Sigmoid colon (tissue), 4 donors: Measurements from ENCODE around the gene ACR.

Source experiments
- CTCF ChIP-seq, 4 experiments: fragments of 450-650 bp in 3 of 4; fragments of 200-600 bp in 1 of 4; IDR thresholded peaks; one replicate each; pipeline ENCODE4 v1.5.1; 2016 to 2019; ENCODE audit warnings: antibody characterized with exemption in 4 of 4, mild to moderate bottlenecking in 3 of 4, moderate library complexity in 2 of 4
- EP300 ChIP-seq, 4 donors: sonication (generic); formaldehyde crosslinking; IDR thresholded peaks; one replicate each; pipeline ENCODE4 v1.6.1; 2017; ENCODE audit warnings: antibody characterized with exemption in 4 of 4
- POLR2A ChIP-seq, 2 donors: fragments of 450-650 bp; IDR thresholded peaks; one replicate each; pipeline ENCODE4 v1.6.1; 2016; ENCODE audit warnings: antibody characterized with exemption in 2 of 2, mild to moderate bottlenecking in 2 of 2, moderate library complexity in 2 of 2
- POLR2AphosphoS5 ChIP-seq, 4 donors: sonication (generic); formaldehyde crosslinking; IDR thresholded peaks; one replicate each; pipeline ENCODE4 v1.6.1; 2017; ENCODE audit warnings: antibody characterized with exemption in 4 of 4

- no peak for TF ChIP-seq POLR2A (IDR thresholded peaks at IDR 0.05)
- TF ChIP-seq CTCF (IDR thresholded peaks at IDR 0.05) = no peak
- no peak for TF ChIP-seq POLR2AphosphoS5 (IDR thresholded peaks at IDR 0.05)
- no peak for TF ChIP-seq EP300 (IDR thresholded peaks at IDR 0.05)
Observed at GRCh38 chr22:50694099-50694605, 43.9 kb upstream of the ACR start.
